Measurements from ENCODE around the gene SLC16A11.

GRCh38 chr17:7025245-7025644 is 18.6 kb downstream of the SLC16A11 start:
- TF ChIP-seq CTCF (IDR thresholded peaks at IDR 0.05; ENCODE audit: low read depth, low read length, poor library complexity, severe bottlenecking) (no peak), EZH2phosphoT487 (IDR thresholded peaks at IDR 0.05; ENCODE audit: borderline replicate concordance, low read length) (no peak)
